HG03520 (cell line): ENCODE measurements around the gene ALKBH4.
"Not testable (repeated sequence)": the region's sequence is repeated elsewhere in the genome, so short reads cannot be mapped to it uniquely, and the experiment has no call there.

Source experiments
- ATAC-seq: cut with Tn5 transposase; IDR thresholded peaks from one replicate; pipeline ENCODE4 v1.9.1; 2021; ENCODE audit warnings: mild to moderate bottlenecking, moderate library complexity; ENCODE audit not compliant: unreplicated experiment

Gene ALKBH4

DNA sequence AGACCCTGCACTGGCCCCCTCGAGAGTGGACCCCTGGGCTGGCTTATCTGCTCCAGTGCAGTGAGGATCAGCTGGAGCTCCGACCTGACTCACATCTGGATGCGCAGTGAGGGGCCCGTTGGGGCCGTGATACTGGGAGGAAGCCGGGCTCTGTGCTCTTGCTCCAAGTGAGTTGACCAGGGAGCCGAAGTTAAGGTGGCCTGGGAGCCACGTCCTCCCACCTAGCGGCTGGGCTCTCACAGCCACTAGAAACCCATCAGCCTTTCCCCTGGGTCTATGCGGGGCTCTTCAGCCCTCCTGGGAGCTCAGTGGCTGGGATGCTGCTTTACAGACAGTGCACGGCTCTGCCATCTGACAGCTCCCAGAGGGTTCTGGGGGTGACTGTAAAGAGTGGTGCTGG is 9.1 kb downstream of the ALKBH4 start:
- no peak for ATAC-seq

DNA sequence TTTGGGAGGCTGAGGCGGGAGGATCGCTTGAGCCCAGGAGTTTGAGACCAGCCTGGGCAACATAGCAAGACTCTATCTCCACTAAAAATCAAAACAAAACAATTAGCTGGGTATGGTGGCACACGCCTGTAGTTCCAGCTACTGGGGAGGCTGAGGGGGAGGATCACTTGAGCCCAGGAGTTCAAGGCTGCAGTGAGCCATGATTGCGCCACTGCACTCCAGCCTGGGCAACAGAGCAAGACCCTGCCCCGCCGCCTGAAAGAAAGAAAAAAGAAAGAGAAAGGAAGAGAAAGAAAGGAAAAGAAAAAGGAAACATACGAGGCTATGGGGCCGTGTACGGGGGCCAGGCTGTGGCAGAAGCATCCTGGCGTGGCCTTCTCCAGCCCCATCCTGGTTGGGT is 9.7 kb downstream of the ALKBH4 start:
- not testable (repeated sequence) for ATAC-seq

- no peak for ATAC-seq
Measured at GRCh38 chr7:102454468-102454867, 10.2 kb downstream of the ALKBH4 start.

GRCh38 chr7:102453319-102453718 is 11.3 kb downstream of the ALKBH4 start:
- ATAC-seq: no peak

GRCh38 chr7:102452451-102452850 is 12.2 kb downstream of the ALKBH4 start:
- ATAC-seq: no peak

DNA sequence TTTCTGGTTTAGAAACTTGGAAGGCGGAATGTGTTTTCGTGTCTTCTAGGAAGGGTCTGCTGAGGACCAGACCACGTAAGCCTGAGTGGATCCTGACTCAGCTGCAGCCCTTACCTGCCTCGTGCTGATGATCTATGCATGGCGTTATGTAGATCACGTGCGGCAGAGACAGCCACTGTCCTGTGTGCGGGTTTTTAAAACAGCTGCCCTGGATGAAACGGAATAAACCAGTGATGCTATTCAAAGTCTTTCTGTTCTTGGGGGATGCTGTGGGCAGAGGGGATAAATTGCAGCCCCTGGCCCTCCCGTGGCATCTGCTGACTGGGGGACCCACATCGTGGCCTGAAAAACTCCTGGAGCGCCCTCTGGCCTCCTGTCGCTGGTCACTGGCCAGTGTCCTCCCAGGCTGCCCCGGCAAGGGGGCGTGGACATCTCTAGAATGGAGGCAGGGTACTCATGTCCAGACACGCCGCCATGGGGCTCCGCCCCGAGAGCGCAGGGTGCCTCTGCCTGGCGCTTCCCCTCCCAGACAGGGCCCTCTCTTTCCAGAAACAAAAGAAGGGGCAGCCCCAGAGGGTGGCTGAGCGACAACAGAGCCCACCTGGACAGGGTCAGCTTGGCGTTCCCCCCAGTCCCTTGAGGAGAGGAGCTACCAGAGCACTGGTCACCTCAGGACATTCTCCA is 13.2 kb downstream of the ALKBH4 start:
- no peak for ATAC-seq

GRCh38 chr7:102450242-102450641 is 14.4 kb downstream of the ALKBH4 start:
- no peak for ATAC-seq

- ATAC-seq: no peak
Measured at GRCh38 chr7:102449136-102449535, 15.5 kb downstream of the ALKBH4 start.

DNA sequence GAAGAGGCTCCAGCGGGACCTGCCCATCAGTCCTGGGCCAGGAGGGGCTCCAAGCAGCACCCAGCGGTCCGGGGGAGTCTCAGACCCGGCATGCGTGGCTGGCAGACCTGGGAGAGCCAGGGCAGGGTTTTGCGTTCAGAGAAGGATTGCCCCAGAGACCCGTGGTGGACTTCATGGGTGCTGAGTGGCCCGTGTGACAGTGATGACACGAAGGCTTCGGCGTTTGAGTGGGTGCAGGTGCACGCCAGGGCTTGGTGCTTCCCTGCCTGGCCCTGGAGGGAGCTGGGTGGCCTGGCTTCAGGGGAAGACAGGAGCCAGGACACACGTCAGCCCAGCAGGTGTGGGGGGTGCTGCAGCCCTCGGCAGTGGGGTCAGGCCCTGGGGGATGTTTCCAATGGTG is 17.4 kb downstream of the ALKBH4 start:
- no peak for ATAC-seq

GRCh38 chr7:102446387-102447156 is 18.1 kb downstream of the ALKBH4 start:
- ATAC-seq: no peak

- no peak for ATAC-seq
Measured at GRCh38 chr7:102445674-102446071, 19.0 kb downstream of the ALKBH4 start.

GRCh38 chr7:102444961-102445673 is 19.5 kb downstream of the ALKBH4 start:
- ATAC-seq: peak; percentile 38

- no peak for ATAC-seq
Measured at GRCh38 chr7:102439963-102440795, 24.5 kb downstream of the ALKBH4 start.

GRCh38 chr7:102436118-102436517 is 28.5 kb downstream of the ALKBH4 start:
- no peak for ATAC-seq

GRCh38 chr7:102434039-102434486 is 30.6 kb downstream of the ALKBH4 start:
- no peak for ATAC-seq

GRCh38 chr7:102433219-102434038 is 31.2 kb downstream of the ALKBH4 start, which contains the start of gene ORAI2:
Gene ORAI2, plus strand, starts transcription at chr7:102433575. Its CDS starts 5,382 bp downstream, at chr7:102438957.
- ATAC-seq: peak; percentile 71

GRCh38 chr7:102432442-102433218 is 32.0 kb downstream of the ALKBH4 start:
- peak; percentile 25 for ATAC-seq

DNA sequence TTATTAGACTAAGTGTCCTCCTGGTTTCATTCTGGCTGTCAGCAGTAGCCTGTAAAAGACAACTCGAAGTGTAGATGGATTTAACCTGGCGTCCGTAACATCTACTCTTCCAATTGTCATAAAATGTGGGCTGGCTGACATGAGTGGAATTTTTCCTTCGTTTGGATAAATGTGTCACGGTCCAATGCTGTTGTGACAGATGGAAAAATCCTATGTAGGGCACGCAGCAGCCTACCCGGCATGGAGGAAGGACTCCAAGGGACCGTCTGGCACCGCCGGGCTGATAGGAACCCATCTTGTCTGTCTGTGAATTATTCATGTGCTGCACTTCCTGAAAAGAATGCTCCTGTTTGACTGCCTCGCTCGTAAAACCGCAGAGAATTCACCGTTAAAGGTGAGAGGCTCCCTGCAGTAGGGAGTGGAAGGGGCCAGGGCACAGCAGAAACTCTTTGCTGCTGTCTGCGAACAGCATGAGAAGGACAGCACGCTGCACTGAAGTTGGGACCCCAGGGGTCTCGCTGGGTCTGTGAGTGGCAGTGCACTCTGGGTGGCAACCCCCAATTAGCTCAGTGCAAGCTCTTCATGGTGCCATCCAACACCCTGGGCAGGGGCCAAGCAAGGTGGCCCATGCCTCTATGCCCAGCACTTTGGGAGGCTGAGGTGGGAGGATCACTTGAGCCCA is 32.9 kb downstream of the ALKBH4 start:
- ATAC-seq: no peak
